ENCODE data around the gene FKBP11. TPM values are rescaled to one million over a fixed set of nuclear protein-coding genes. Genes with fewer than 3 reads are reported as not detected.
"Not testable (repeated sequence)": the region's sequence is repeated elsewhere in the genome, so short reads cannot be mapped to it uniquely, and the experiment has no call there.

FKBP11 gene
- total RNA-seq, 1 donor from 2014 or later: 14.8 TPM

DNA sequence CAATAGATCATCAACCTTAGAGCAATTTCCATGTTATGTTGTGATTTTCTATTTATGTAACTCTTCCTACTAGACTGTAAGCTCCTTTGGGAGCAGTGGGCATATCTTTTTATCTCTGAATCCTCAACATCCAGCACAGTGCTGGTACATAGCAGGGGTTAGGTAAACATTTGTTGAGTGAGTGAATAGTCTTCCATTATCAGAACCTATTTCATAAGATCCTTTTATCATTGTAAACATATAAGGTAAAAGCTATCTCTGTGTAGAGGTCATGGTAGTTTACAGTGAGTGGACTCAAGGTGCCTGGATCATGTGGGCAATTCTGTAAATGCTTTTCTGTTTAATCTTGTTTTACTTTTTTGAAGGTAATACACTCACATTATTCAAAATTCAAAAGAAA is 15.1 kb downstream of the FKBP11 start:
- H3K36me3 ChIP-seq (ENCODE audit: control insufficient read depth, insufficient read depth, low read length): no peaks in the 10 kb centered on the region
- TF ChIP-seq CTCF (IDR thresholded peaks at IDR 0.05; ENCODE audit: insufficient read depth, low read length, poor library complexity, severe bottlenecking): no peak
- no peaks in the 10 kb centered on the region for H3K27me3 ChIP-seq (ENCODE audit: control insufficient read depth, insufficient read depth, low read length)
- DNase-seq (ENCODE audit: low read depth): no peak
- no peak overlapping the region for H3K4me3 ChIP-seq (ENCODE audit: low read depth, low read length)

DNA sequence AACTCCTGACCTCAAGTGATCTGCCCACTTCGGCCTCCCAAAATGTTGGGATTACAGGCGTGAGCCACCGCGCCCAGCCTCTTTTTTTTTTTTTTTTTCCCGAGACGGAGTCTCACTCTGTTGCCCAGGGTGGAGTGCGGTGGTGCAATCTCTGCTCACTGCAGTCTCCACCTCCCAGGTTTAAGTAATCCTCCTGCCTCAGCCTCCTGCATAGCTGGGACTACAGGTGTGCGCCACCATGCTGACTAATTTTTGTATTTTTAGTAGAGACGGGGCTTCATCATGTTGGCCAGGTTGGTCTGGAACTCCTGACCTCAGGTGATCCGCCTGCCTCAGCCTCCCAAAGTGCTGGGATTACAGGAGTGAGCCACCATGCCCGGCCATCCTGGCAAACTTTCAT is 15.6 kb downstream of the FKBP11 start:
- DNase-seq (ENCODE audit: low read depth); H3K36me3 ChIP-seq (ENCODE audit: control insufficient read depth, insufficient read depth, low read length); H3K4me3 ChIP-seq (ENCODE audit: low read depth, low read length); H3K27me3 ChIP-seq (ENCODE audit: control insufficient read depth, insufficient read depth, low read length): not testable (repeated sequence)

GRCh38 chr12:48907245-48907644 is 18.0 kb downstream of the FKBP11 start:
- no peak for TF ChIP-seq CTCF (IDR thresholded peaks at IDR 0.05; ENCODE audit: insufficient read depth, low read length, poor library complexity, severe bottlenecking)
- Histone ChIP-seq H3K27me3 (ENCODE audit: control insufficient read depth, insufficient read depth, low read length) (no peaks in the 10 kb centered on the region), H3K4me3 (ENCODE audit: low read depth, low read length) (no peak overlapping the region), H3K36me3 (ENCODE audit: control insufficient read depth, insufficient read depth, low read length) (no peaks in the 10 kb centered on the region)
- no peak for DNase-seq (ENCODE audit: low read depth)

- peak; percentile 87 for TF ChIP-seq CTCF (IDR thresholded peaks at IDR 0.05; ENCODE audit: insufficient read depth, low read length, poor library complexity, severe bottlenecking)
- H3K27me3 ChIP-seq (ENCODE audit: control insufficient read depth, insufficient read depth, low read length): no peaks in the 10 kb centered on the region
- DNase-seq (ENCODE audit: low read depth): peak; percentile 67
- H3K36me3 ChIP-seq (ENCODE audit: control insufficient read depth, insufficient read depth, low read length): no peaks in the 10 kb centered on the region
- peak overlapping the region; percentile 45 for H3K4me3 ChIP-seq (ENCODE audit: low read depth, low read length)
These were observed 21.3 kb downstream of the FKBP11 start for GRCh38 chr12:48903982-48904411.

DNA sequence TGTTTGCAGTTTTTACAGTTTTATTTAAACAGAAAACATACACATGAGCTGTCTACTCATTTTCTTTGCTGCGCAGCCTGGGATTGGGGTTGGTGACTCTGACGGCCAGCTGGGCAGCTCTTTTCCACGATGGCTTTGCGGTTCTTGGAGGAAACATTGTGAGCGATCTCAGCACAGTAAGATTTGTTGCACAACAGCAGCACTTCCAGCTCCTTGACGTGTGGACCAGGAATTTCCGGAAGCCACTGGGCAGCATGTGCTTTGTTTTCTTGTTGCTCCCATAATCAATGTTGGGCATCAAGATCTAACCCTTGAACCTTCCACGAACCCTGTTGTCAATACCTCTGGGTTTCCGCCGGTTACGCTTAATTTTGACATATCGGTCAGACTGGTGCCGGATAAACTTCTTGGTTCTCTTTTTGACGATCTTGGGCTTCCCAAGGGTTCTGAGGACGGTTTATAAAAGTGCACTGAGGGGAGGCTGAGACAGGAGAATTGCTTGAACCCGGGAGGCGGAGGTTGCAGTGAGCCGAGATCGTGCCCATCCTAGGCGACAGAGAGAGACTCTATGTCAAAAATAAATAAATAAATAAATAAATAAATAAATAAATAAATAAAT is 21.8 kb downstream of the FKBP11 start:
- DNase-seq (ENCODE audit: low read depth): no peak
- H3K4me3 ChIP-seq (ENCODE audit: low read depth, low read length): no peak overlapping the region
- no peaks in the 10 kb centered on the region for H3K27me3 ChIP-seq (ENCODE audit: control insufficient read depth, insufficient read depth, low read length)
- no peak for TF ChIP-seq CTCF (IDR thresholded peaks at IDR 0.05; ENCODE audit: insufficient read depth, low read length, poor library complexity, severe bottlenecking)
- no peaks in the 10 kb centered on the region for H3K36me3 ChIP-seq (ENCODE audit: control insufficient read depth, insufficient read depth, low read length)

DNA sequence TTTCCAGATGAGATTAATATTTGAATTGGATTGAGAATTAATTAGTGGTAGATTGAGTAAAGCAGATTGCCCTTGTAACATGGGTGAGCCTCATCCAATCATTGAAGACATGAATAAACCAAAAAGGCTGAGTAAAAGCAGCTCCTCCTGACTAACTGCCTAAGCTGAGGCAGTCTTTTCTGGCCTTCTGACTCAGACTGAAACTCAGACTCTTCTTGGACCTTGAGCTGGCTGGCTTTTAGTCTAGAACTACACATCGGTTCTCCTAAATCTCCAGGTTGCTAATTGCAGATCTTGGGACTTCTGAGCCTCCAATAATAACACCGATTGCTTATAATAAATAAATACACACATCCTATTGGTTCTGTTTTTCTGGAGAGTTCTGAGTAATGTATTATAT is 24.0 kb downstream of the FKBP11 start:
- DNase-seq (ENCODE audit: low read depth): no peak
- Histone ChIP-seq H3K36me3 (ENCODE audit: control insufficient read depth, insufficient read depth, low read length) (no peaks in the 10 kb centered on the region), H3K4me3 (ENCODE audit: low read depth, low read length) (no peak overlapping the region), H3K27me3 (ENCODE audit: control insufficient read depth, insufficient read depth, low read length) (no peaks in the 10 kb centered on the region)
- no peak for TF ChIP-seq CTCF (IDR thresholded peaks at IDR 0.05; ENCODE audit: insufficient read depth, low read length, poor library complexity, severe bottlenecking)
